Measurements from ENCODE around the gene TSPAN5.

GRCh38 chr4:98570151-98570797 lies 88.1 kb downstream of the TSPAN5 start:
- no peak for TF ChIP-seq CTCF (conservative IDR thresholded peaks at IDR 0.05)
- TF ChIP-seq ZFX (IDR thresholded peaks at IDR 0.05) = no peak
